Myocyte (in vitro differentiated cells): Measurements from ENCODE around the gene STIMATE. TPM values are rescaled to one million over a fixed set of nuclear protein-coding genes. Genes with fewer than 3 reads are reported as not detected.

ENCODE experiments used
- DNase-seq: peaks from one replicate; pipeline ENCODE4 v3.0.0-alpha.2; 2012; ENCODE audit warnings: low read depth
- microRNA-seq: library from miRNA; unstranded; fragments of <30 nt; microRNA quantifications from one replicate; pipeline ENCODE4, GENCODE V29; 2016
- total RNA-seq: library from RNA; depleted of rRNA; stranded (reverse); fragments of >200 nt; gene quantifications from 2 replicates; pipeline ENCODE4 v1.2.3, GENCODE V29; 2014

The STIMATE gene
- total RNA-seq, 1 donor from 2014 or later, result 9.2 TPM

DNA sequence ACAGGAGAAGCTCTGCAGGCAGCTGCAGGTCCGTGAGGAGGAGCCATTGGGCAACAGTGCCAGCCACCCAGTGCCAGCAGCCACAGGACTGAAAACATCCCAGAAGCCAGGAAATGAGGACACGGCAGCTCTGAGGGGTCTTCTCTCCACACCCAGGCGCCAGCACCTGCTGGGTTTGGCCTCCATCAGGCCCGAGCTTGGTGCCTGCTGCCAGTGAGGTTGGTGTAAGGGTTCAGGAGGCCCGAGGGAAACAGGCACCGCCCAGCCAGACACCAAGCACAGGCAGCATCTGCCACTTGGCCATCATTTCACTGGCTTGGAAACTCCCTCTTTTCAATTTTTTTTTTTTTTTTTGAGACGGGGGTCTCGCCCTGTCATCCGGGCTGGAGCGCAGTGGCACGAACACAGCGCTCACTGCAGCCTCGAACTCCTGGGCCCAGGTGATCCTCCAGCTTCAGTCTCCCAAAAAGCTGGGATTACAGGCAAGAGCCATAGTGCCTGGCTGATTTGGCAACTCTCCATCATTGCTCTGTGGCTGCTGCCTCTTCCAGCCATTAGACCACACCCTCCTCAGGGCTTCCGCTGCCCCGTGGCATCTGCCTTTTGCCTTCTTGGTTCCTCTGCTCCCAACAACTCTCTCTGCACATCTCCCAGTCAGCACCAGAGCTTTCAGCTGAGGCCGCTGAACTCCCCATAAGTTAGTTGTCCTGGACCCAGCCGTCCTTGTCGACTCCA, 104.2 kb downstream of the STIMATE start:
- DNase-seq, result peak; percentile 45

DNA sequence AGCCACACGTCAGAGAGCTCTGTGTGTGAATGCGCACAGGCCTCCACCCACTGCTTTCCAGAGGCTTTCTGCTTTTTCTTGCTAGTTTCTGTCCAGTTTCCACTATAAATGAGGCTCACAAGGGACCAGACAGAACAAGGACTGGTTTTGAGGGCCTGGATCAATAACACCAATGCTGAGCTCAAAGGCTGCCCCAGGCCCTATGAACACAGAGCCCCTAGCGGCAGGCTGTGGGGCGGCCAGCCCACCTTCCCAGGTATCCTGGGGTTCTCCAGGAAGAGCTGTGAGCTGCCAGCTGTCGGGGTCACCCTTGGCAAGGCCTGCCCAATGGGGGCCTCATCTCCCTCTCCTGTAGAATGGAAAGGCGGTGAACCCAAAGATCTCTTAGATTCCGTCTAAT, 104.9 kb downstream of the STIMATE start:
- DNase-seq, result no peak

DNA sequence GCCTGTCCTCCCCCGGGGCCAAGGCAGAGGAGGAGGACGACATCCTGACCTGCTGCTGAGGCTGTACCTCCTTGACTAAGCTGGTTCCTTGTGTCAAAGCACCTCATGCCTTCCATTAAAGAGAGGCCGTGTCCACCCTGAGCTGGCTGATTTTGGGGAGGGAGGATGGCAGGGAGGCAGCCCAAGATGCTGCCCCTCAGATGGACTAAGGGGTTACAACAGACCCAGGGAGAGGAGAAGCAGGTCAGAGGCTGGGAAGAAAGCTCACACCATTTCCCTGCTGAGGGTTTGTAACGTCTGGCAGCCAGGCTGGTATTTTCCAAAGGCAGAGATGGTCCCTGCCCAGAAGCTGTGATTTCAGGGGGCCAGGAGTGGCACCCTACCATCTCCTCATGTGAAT, 105.4 kb downstream of the STIMATE start:
- DNase-seq, result no peak

DNA sequence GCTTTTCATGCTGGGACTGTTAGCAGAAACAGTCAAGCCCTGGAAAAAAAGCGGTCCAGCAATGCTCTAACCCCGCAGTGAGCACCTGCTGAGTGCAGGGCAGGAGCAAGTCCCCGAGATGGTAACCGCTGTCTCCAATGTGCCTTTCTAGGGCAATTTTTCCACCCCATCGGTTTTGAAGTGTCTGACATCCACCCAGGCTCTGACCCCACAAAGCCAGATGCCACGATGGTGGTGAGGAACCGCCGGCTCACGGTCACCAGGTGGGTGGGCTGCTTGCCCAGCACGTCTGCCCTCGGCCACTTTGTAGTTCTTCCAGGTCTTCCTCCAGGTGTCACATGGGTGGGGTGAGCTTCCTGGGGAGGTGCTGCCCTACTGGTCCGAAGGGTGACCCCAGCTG, 106.0 kb downstream of the STIMATE start:
- no peak for DNase-seq

DNA sequence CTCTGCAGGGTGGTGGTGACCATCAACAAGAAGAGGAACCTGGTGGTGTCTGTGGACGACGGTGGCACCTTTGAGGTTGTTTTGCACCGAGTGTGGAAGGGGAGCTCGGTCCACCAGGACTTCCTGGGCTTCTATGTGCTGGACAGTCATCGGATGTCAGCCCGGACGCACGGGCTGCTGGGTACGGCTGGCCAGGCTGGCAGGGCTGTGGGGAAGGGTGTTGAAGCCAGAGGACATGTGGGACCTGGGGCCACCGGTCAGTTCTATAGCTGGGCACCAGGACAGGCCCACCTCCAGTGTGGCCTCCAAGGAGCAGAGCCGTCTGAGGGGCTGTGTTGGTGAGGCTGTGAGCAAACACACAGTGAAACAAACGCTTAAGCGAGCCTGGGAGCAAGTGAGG, 106.6 kb downstream of the STIMATE start:
- no peak for DNase-seq

DNA sequence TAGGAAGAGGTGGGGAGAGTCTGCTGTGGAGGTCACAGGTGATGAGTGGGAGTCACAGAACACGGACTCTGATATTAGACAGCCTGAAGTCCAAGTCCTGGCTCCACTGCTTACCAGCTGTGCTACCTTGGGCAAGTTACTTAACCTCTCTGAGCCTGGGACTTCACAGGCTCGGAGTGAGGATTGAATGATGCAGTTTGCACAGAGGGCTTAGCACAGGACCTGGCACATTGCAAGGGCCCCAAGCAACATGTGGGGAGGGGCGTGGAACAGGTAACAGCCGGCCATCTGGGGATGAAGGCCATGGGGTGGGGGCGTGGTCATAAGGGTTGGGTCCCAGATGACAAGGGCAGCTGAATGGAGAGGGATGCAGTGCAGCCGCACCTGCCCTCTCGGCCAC, 107.0 kb downstream of the STIMATE start:
- no peak for DNase-seq

DNA sequence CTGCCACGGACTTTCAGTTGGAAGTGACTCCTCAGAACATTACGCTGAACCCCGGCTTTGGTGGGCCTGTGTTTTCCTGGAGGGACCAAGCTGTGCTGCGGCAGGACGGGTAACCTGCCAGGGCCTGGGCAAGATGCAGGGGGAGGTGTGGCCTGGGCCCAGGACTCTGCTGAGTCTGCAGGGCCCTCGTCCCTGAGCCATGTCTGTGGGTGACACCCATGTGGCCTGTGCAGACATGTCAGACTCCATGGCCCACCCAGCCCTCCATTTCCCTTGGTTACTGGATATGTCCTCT, 107.7 kb downstream of the STIMATE start:
- DNase-seq, result no peak

DNA sequence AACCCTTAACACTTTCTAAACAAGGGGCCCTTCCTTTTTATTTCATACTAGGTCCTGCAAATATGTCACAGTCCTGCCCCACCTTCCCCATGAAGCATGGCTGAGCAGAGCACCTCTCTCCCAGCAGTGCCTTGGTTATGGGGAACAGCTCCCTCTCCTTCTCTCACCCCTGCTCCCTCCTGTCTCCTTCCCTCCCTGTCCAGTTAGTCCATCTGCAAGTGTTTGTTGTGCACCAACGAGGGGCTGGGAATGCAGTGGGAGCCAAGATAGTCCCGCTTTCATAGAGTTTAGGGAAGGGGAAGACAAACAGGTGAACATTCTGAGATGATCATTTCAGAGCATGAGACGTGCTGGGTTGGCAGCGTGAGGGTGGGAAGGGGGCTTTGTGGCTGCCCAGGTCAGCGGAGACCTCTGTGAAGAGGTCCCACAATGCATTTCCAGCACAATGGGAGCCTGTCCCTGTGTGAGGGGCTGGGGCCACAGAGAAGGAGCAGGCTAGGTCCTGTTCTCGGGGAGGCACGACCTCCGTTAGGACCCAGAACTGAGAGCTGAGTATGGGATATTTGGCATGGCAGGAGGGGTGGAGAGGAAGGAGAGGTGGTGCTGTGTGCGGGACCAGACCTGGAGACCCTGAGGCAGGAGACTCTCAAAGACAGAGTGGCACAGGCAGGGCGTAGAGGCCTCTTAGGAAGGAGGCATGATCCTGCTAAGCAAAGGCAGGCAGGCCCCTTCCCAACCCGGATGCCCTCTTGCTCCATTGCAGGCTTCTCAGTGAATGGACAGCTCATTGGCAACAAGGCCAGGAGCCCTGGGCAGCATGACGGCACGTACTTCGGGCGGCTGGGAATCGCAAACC, 108.2 kb downstream of the STIMATE start:
- DNase-seq, result no peak

DNA sequence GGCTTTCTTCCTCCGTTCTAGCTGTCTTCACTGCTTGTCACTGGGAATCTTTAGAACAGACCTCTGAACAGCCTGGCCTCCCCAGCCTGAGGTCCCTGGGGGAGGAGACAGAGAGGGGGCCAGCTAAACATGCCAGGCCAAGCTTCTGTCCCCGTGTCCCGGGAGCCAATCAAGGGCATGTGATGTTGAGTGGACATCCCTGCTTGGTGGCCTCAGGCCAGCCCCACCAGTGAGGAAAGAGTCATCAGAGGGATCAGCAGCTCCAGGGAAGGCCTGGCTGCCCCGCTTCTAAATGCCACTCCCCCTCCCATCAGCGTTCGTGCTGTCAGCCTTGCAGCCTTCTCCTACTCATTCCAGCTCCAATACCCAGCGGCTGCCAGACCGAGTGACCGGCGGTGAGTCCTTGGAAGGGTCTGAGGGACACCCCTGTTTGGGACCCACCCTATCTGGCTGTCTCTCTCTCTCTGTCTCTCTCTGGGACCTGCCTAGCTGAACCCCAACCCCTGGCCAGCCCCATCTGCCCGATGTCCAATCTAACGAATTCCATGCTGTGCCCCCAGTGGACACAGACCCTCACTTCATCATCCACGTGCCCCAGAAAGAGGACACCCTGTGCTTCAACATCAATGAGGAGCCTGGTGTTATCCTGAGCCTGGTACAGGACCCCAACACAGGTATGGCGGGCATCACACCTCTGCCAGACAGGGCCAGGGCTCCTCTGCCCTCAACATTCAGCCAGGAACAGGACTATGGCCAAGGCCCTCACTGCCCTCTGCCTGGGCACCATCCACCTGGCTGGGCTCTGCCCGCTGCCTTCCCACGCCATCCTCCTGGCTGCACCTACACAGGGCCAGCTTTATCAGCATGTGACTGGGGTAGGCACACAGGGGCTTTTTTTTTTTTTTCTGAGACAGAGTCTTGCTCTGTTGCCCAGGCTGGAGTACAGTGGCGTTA, 109.4 kb downstream of the STIMATE start:
- no peak for DNase-seq

DNA sequence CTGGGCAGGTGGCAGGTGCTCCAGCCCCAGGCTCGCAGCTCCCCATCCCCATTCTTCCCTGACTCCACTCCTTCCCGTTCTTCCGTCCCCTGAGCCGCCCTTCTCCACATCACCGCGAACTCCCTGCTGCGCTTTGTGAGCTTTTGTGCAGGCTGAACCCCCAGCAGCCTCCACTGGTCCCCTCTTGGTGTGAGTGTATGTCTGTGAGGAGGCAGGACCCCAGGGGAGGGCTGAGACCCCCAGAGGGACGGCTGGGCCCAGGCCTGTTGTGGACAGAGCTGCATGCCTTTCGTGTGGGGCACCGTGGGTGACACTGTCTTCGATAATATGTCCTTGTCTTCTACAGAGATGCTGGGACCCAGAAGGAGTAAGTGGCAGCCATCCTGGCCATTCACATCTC, 110.1 kb downstream of the STIMATE start:
- no peak for DNase-seq

Small RNA genes lying within 50 kb of the gene (microRNA-seq; reads per million reads assigned to microRNA genes)
- not detected for gene MIR8064

Other genes starting within 250 kb of the STIMATE start
- gene PBRM1, start 211.6 kb downstream of the STIMATE start, total RNA-seq, result 54.0 and 58.2 TPM in 2 replicates
- 125 and 153 TPM in 2 replicates for gene GNL3, start 211.5 kb downstream of the STIMATE start, total RNA-seq
- gene GLT8D1, start 191.8 kb downstream of the STIMATE start, total RNA-seq, result 84.7 and 106 TPM in 2 replicates
- 141 and 206 TPM in 2 replicates for gene SPCS1, start 191.4 kb downstream of the STIMATE start, total RNA-seq
- 11.1 and 14.0 TPM in 2 replicates for gene NEK4, start 126.6 kb downstream of the STIMATE start, total RNA-seq
- not detected in 2 replicates for gene ITIH1, start 119.9 kb downstream of the STIMATE start, total RNA-seq
- gene ITIH3, start 102.8 kb downstream of the STIMATE start, total RNA-seq, result not detected in 2 replicates
- 5.0 and 5.4 TPM in 2 replicates for gene ITIH4, start 66.9 kb downstream of the STIMATE start, total RNA-seq
- gene MUSTN1, start 62.5 kb downstream of the STIMATE start, total RNA-seq, result 78.0 and 84.9 TPM in 2 replicates
- 4.8 and 8.1 TPM in 2 replicates for gene SFMBT1, start 148.5 kb upstream of the STIMATE start, total RNA-seq
- 6.7 and 7.5 TPM in 2 replicates for gene RFT1, start 232.9 kb upstream of the STIMATE start, total RNA-seq